ENCODE results near the gene DHFR2. TPM values are rescaled to one million over a fixed set of nuclear protein-coding genes. Genes with fewer than 3 reads are reported as not detected.

The DHFR2 gene
- total RNA-seq, 1 donor from 2014 or later: 2.6 TPM

DNA sequence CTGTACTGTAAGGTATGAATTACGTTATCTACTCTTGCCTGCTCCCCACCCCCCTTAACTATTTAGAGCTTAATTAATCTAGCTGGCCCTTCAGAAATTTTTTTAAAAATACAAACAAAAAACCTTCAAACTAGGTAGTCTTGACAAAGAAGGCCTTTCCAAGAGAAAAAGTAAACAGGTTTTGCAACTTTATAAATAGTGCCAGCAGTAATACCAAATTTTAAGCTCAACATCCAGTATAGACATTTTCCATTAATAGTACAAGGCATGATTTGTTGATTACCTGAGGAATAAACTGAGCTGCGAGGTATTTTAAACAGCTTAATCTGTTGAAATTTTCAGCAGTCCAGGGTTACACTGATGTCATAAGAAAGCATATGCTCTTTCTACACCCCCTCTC lies 54.5 kb downstream of the DHFR2 start:
- no peak for DNase-seq (ENCODE audit: extremely low read depth, low read depth, low spot score)

Other genes with a start within 250 kb of the DHFR2 start
- 25.4 and 26.1 TPM in 2 replicates for gene PROS1, start 89.0 kb downstream of the DHFR2 start, total RNA-seq
- gene ARL13B, start 82.8 kb downstream of the DHFR2 start, total RNA-seq: 6.3 and 6.6 TPM in 2 replicates
- not detected in 2 replicates for gene STX19, start 34.3 kb downstream of the DHFR2 start, total RNA-seq
- gene NSUN3, start 145 bp upstream of the DHFR2 start, total RNA-seq: 5.7 and 12.6 TPM in 2 replicates

Measured in glomerular endothelial cell (primary cell).